ENCODE data around the gene HTR3C.

DNA sequence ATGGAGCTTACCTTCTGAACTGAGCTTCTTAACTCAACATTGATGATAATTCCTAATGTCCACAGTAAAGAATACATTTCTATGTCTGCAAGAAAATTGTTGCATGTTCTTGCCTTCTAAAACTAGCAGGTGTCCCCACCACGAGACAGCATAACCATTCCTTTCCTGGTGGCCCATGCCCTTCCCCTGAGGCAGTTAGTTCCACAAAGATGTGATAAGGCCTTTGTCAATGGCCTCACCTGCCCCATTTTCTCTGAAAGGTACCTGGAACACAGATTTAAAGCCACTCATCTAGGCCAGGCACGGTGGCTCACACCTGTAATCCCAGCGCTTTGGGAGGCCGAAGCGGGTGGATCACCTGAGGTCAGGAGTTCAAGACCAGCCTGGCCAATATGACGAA, 23.1 kb downstream of the HTR3C start:
- TF ChIP-seq YY1 (IDR thresholded peaks at IDR 0.05; ENCODE audit: insufficient read depth, insufficient read length) (no peak), ZNF274 (IDR thresholded peaks at IDR 0.05; ENCODE audit: low read depth, low read length) (no peak), SUZ12 (IDR thresholded peaks at IDR 0.05; ENCODE audit: extremely low read depth, insufficient read depth, insufficient read length) (no peak)

All from NT2/D1 (cell line).